ENCODE results near the gene AQR. TPM values are rescaled to one million over a fixed set of nuclear protein-coding genes. Genes with fewer than 3 reads are reported as not detected.
"Not testable (repeated sequence)": the region's sequence is repeated elsewhere in the genome, so short reads cannot be mapped to it uniquely, and the experiment has no call there.

Gene AQR
- total and polyA plus RNA-seq, 4 donors: 9.2 to 41.3 (median 19.6) TPM

DNA sequence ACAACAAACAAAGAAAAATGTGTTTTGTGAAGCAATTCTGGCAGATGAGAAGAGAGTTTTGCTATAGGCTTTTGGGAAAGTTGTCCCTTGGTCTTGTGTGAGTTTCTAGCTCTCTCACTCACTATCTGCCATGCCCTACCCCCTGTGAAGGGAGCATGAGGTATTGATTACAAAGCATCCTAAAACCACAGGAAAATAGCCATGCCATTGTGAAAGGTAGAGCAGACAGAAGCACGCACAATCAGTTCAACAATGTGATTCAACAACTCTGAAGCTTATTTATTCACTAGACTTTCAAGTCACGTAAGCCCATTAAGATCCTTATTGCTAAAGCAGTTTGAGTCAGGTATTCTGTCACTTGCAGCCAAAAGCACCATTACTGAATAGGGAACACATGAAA lies 6.5 kb upstream of the AQR start:
- no peaks in the 10 kb centered on the region for H3K27me3 ChIP-seq (ENCODE audit: control insufficient read depth in 3 of 3, insufficient read depth in 3 of 3, low read length in 2 of 3)
- 91 to 94% methylated on average over 2 of the region's 2 CpGs for WGBS, 2 donors
- TF ChIP-seq, protein P1, sequence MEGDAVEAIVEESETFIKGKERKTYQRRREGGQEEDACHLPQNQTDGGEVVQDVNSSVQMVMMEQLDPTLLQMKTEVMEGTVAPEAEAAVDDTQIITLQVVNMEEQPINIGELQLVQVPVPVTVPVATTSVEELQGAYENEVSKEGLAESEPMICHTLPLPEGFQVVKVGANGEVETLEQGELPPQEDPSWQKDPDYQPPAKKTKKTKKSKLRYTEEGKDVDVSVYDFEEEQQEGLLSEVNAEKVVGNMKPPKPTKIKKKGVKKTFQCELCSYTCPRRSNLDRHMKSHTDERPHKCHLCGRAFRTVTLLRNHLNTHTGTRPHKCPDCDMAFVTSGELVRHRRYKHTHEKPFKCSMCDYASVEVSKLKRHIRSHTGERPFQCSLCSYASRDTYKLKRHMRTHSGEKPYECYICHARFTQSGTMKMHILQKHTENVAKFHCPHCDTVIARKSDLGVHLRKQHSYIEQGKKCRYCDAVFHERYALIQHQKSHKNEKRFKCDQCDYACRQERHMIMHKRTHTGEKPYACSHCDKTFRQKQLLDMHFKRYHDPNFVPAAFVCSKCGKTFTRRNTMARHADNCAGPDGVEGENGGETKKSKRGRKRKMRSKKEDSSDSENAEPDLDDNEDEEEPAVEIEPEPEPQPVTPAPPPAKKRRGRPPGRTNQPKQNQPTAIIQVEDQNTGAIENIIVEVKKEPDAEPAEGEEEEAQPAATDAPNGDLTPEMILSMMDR (IDR thresholded peaks at IDR 0.05; ENCODE audit: control extremely low read depth, extremely low read depth): no peak
- H3K36me3 ChIP-seq (ENCODE audit: control insufficient read depth in 4 of 4, insufficient read depth in 4 of 4, low read length in 4 of 4): peaks cover 0 to 5% (median 0%) of the 10 kb centered on the region in 4 donors
- no peak overlapping the region for H3K9ac ChIP-seq (ENCODE audit: insufficient read depth in 1 of 2, low read length in 2 of 2)
- no peak for ATAC-seq (ENCODE audit: insufficient read depth, low FRiP score)
- DNase-seq: no peak
- H3K4me3 ChIP-seq: no peak overlapping the region
- no peaks in the 10 kb centered on the region for H3K4me1 ChIP-seq (ENCODE audit: control insufficient read depth in 5 of 5, insufficient read depth in 5 of 5, low read length in 5 of 5)
- H3K9me3 ChIP-seq (ENCODE audit: control insufficient read depth in 4 of 4, insufficient read depth in 3 of 4, low read length in 3 of 4): no peaks in the 10 kb centered on the region
- H3K27ac ChIP-seq (ENCODE audit: low read depth in 1 of 2, low read length in 1 of 2): no peak overlapping the region

DNA sequence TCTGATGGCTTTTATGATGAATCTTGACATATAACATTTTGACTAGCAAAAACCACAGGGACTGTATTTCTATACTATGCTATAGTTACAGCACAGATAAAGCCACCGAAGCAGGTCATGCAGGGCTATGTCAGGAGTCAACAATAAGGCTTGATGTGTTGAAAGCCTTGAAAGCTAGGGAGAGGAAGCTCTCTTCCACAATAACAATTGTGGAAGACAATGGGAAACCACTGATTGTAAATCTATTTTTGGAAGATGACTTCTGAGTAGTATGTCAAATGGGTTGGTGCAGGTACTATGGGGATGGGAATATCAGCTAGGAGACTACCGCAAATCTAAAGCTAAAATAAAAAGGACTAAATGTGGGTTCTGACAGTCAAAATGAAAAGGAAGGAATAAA lies 4.0 kb upstream of the AQR start:
- TF ChIP-seq, protein P1 (IDR thresholded peaks at IDR 0.05; ENCODE audit: control extremely low read depth, extremely low read depth): no peak
- ATAC-seq (ENCODE audit: insufficient read depth, low FRiP score) (no peak), DNase-seq (no peak)
- no peak overlapping the region for H3K9ac ChIP-seq (ENCODE audit: insufficient read depth in 1 of 2, low read length in 2 of 2)
- H3K36me3 ChIP-seq (ENCODE audit: control insufficient read depth in 4 of 4, insufficient read depth in 4 of 4, low read length in 4 of 4): peaks cover 0 to 3% (median 0%) of the 10 kb centered on the region in 4 donors
- WGBS, 2 donors: 68 to 71% methylated on average over 2 of the region's 2 CpGs
- no peaks in the 10 kb centered on the region for H3K27me3 ChIP-seq (ENCODE audit: control insufficient read depth in 3 of 3, insufficient read depth in 3 of 3, low read length in 2 of 3)
- no peaks in the 10 kb centered on the region for H3K9me3 ChIP-seq (ENCODE audit: control insufficient read depth in 4 of 4, insufficient read depth in 3 of 4, low read length in 3 of 4)
- H3K27ac ChIP-seq (ENCODE audit: low read depth in 1 of 2, low read length in 1 of 2): no peak overlapping the region
- peaks cover 0 to 4% (median 3%) of the 10 kb centered on the region in 5 donors for H3K4me1 ChIP-seq (ENCODE audit: control insufficient read depth in 5 of 5, insufficient read depth in 5 of 5, low read length in 5 of 5)
- H3K4me3 ChIP-seq: no peak overlapping the region

DNA sequence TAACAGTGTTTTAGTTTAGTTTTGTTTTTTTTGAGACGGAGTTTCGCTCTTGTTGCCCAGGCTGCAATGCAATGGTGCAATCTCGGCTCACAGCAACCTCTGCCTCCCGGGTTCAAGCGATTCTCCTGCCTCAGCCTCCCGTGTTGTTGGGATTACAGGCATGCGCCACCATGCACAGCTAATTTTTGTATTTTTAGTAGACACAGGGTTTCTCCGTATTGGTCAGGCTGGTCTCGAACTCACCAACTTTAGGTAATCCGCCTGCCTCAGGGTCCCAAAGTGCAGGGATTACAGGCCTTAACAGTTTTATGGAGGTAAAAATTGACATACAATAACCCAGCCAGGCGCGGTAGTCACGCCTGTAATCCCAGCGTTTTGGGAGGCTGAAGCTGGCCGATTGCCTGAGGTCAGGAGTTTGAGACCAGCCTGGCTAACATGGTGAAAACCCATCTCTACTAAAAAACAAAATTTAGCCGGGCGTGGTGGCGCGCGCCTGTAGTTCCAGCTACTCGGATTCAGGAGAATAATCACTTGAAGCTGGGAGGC lies 629 bp upstream of the AQR start:
- 68 to 70% methylated on average over 21 of the region's 21 CpGs for WGBS, 2 donors
- DNase-seq; H3K4me1 ChIP-seq (ENCODE audit: control insufficient read depth in 5 of 5, insufficient read depth in 5 of 5, low read length in 5 of 5): not testable (repeated sequence)

GRCh38 chr15:34964277-34964676 lies 5.3 kb downstream of the AQR start:
- no peak for ATAC-seq (ENCODE audit: insufficient read depth, low FRiP score)
- Histone ChIP-seq H3K4me1 (ENCODE audit: control insufficient read depth in 5 of 5, insufficient read depth in 5 of 5, low read length in 5 of 5) (peaks cover 0 to 8% (median 6%) of the 10 kb centered on the region in 5 donors), H3K9me3 (ENCODE audit: control insufficient read depth in 4 of 4, insufficient read depth in 3 of 4, low read length in 3 of 4) (no peaks in the 10 kb centered on the region), H3K27ac (ENCODE audit: low read depth in 1 of 2, low read length in 1 of 2) (no peak overlapping the region), H3K9ac (ENCODE audit: insufficient read depth in 1 of 2, low read length in 2 of 2) (no peak overlapping the region), H3K4me3 (no peak overlapping the region), H3K27me3 (ENCODE audit: control insufficient read depth in 3 of 3, insufficient read depth in 3 of 3, low read length in 2 of 3) (no peaks in the 10 kb centered on the region), H3K36me3 (ENCODE audit: control insufficient read depth in 4 of 4, insufficient read depth in 4 of 4, low read length in 4 of 4) (peaks cover under 1 to 24% (median 10%) of the 10 kb centered on the region in 4 donors)
- TF ChIP-seq, protein P1 (IDR thresholded peaks at IDR 0.05; ENCODE audit: control extremely low read depth, extremely low read depth): no peak
- no peak for DNase-seq
- WGBS, 2 donors: 81 to 86% methylated on average over 2 of the region's 2 CpGs

More for the DNA sequence above, 629 bp upstream of the AQR start:
- not testable (repeated sequence) for ATAC-seq (ENCODE audit: insufficient read depth, low FRiP score); H3K4me3 ChIP-seq; H3K36me3 ChIP-seq (ENCODE audit: control insufficient read depth in 4 of 4, insufficient read depth in 4 of 4, low read length in 4 of 4); H3K9me3 ChIP-seq (ENCODE audit: control insufficient read depth in 4 of 4, insufficient read depth in 3 of 4, low read length in 3 of 4); H3K27ac ChIP-seq (ENCODE audit: low read depth in 1 of 2, low read length in 1 of 2); H3K27me3 ChIP-seq (ENCODE audit: control insufficient read depth in 3 of 3, insufficient read depth in 3 of 3, low read length in 2 of 3)
- H3K9ac ChIP-seq (ENCODE audit: insufficient read depth in 1 of 2, low read length in 2 of 2): peak overlapping the region in 1 of 2 donors; percentile 54
